HEK293 (cell line): ENCODE results near the gene RAP1GAP.

Experiments used
- CTCF ChIA-PET: fragments of 350-600 bp; formaldehyde crosslinking; extraction: SDS; loops from one replicate; lab custom pipeline; 2021; ENCODE audit warnings: antibody characterized with exemption; lab: Yijun Ruan, JAX
- POLR2A ChIA-PET: fragments of 300-600 bp; formaldehyde crosslinking; extraction: SDS; loops from one replicate; lab custom pipeline; 2020; ENCODE audit warnings: antibody characterized with exemption, inconsistent platforms; lab: Yijun Ruan, JAX
- H3K27ac ChIP-seq: fragments of 200-500 bp; sonication (Bioruptor generic); 2 replicates; pipeline ENCODE4 v1.5.1; 2014; ENCODE audit warnings: low read depth, low read length, control low read depth, inconsistent platforms; ENCODE audit errors: extremely low read depth
- H3K36me3 ChIP-seq, 2 experiments: fragments of 200-500 bp in 1 of 2; sonication (Bioruptor generic) in 1 of 2; 1 replicate in 1 of 2; 2 replicates in 1 of 2; pipeline ENCODE4 v1.5.1; 2014 to 2017; ENCODE audit warnings: inconsistent platforms in 2 of 2, low read length in 2 of 2; ENCODE audit not compliant: control insufficient read depth in 2 of 2, insufficient read depth in 1 of 2
- H3K4me1 ChIP-seq: fragments of 200-500 bp; sonication (Bioruptor generic); 2 replicates; pipeline ENCODE4 v1.5.1; 2014; ENCODE audit warnings: mild to moderate bottlenecking, low read length, inconsistent platforms; ENCODE audit not compliant: control insufficient read depth, insufficient read depth
- H3K4me3 ChIP-seq: 2 replicates; pipeline ENCODE4 v1.5.1; 2011; ENCODE audit warnings: low read depth, mild to moderate bottlenecking, control low read depth, low read length, moderate library complexity
- H3K9me3 ChIP-seq: fragments of 200-500 bp; sonication (Bioruptor generic); 2 replicates; pipeline ENCODE4 v1.5.1; 2014; ENCODE audit warnings: low read depth, low read length, inconsistent platforms; ENCODE audit not compliant: control insufficient read depth, insufficient read depth
- GLIS1 ChIP-seq: fragments of 450-650 bp; formaldehyde crosslinking; IDR thresholded peaks from 2 replicates; pipeline ENCODE4 v1.5.1; 2016; ENCODE audit warnings: missing biosample characterization, missing genetic modification characterization
- HIC1 ChIP-seq: fragments of 450-650 bp; formaldehyde crosslinking; IDR thresholded peaks from 2 replicates; pipeline ENCODE4 v1.5.1; 2016; ENCODE audit warnings: missing biosample characterization, missing genetic modification characterization
- MEIS1 ChIP-seq: sonication (generic); formaldehyde crosslinking; IDR thresholded peaks from 2 replicates; pipeline ENCODE4 v1.8.1; 2022; ENCODE audit warnings: missing genetic modification reagents, mild to moderate bottlenecking, borderline replicate concordance
- OVOL3 ChIP-seq: fragments of 450-650 bp; formaldehyde crosslinking; IDR thresholded peaks from 2 replicates; pipeline ENCODE4 v1.5.1; 2016; ENCODE audit warnings: missing biosample characterization, missing genetic modification characterization
- REPIN1 ChIP-seq: fragments of 450-650 bp; formaldehyde crosslinking; IDR thresholded peaks from 2 replicates; pipeline ENCODE4 v1.5.1; 2017; ENCODE audit warnings: missing biosample characterization, missing genetic modification characterization, low read depth
- SP7 ChIP-seq: fragments of 450-650 bp; formaldehyde crosslinking; IDR thresholded peaks from 2 replicates; pipeline ENCODE4 v1.5.1; 2016; ENCODE audit warnings: missing biosample characterization, missing genetic modification characterization
- ZBTB1 ChIP-seq: fragments of 450-650 bp; formaldehyde crosslinking; IDR thresholded peaks from 2 replicates; pipeline ENCODE4 v1.5.1; 2016; ENCODE audit warnings: missing biosample characterization, missing genetic modification characterization
- ZBTB6 ChIP-seq: fragments of 450-650 bp; formaldehyde crosslinking; IDR thresholded peaks from 2 replicates; pipeline ENCODE4 v1.5.1; 2017; ENCODE audit warnings: missing biosample characterization, missing genetic modification characterization
- ZFHX2 ChIP-seq: fragments of 450-650 bp; formaldehyde crosslinking; conservative IDR thresholded peaks from 2 replicates; pipeline ENCODE4 v1.5.1; 2016; ENCODE audit warnings: missing biosample characterization, missing genetic modification characterization
- ZFP69B ChIP-seq: fragments of 450-650 bp; formaldehyde crosslinking; IDR thresholded peaks from 2 replicates; pipeline ENCODE4 v1.5.1; 2016; ENCODE audit warnings: missing biosample characterization, missing genetic modification characterization
- ZNF10 ChIP-seq: fragments of 450-650 bp; formaldehyde crosslinking; IDR thresholded peaks from 2 replicates; pipeline ENCODE4 v1.5.1; 2017; ENCODE audit warnings: missing biosample characterization, missing genetic modification characterization
- ZNF133 ChIP-seq: fragments of 450-650 bp; formaldehyde crosslinking; IDR thresholded peaks from 2 replicates; pipeline ENCODE4 v1.5.1; 2016; ENCODE audit warnings: missing biosample characterization, missing genetic modification characterization
- ZNF157 ChIP-seq: fragments of 450-650 bp; formaldehyde crosslinking; IDR thresholded peaks from 2 replicates; pipeline ENCODE4 v1.5.1; 2016; ENCODE audit warnings: missing biosample characterization, missing genetic modification characterization
- ZNF19 ChIP-seq: fragments of 450-650 bp; formaldehyde crosslinking; IDR thresholded peaks from 2 replicates; pipeline ENCODE4; 2016; ENCODE audit warnings: missing biosample characterization, missing genetic modification characterization, low read depth
- ZNF266 ChIP-seq: fragments of 450-650 bp; formaldehyde crosslinking; IDR thresholded peaks from 2 replicates; pipeline ENCODE4 v1.5.1; 2016; ENCODE audit warnings: missing biosample characterization, missing genetic modification characterization, low read depth
- ZNF362 ChIP-seq: fragments of 450-650 bp; formaldehyde crosslinking; IDR thresholded peaks from 2 replicates; pipeline ENCODE4 v1.5.1; 2016; ENCODE audit warnings: missing biosample characterization, missing genetic modification characterization
- ZNF366 ChIP-seq: fragments of 450-650 bp; formaldehyde crosslinking; conservative IDR thresholded peaks from 2 replicates; pipeline ENCODE4 v1.5.1; 2016; ENCODE audit warnings: missing biosample characterization, missing genetic modification characterization
- ZNF426 ChIP-seq: fragments of 450-650 bp; formaldehyde crosslinking; IDR thresholded peaks from 2 replicates; pipeline ENCODE4 v1.5.1; 2017; ENCODE audit warnings: missing biosample characterization, missing genetic modification characterization, mild to moderate bottlenecking, inconsistent platforms, moderate library complexity
- ZNF449 ChIP-seq: fragments of 450-650 bp; formaldehyde crosslinking; IDR thresholded peaks from 2 replicates; pipeline ENCODE4 v1.5.1; 2017; ENCODE audit warnings: missing biosample characterization, mild to moderate bottlenecking, missing genetic modification characterization, moderate library complexity
- ZNF514 ChIP-seq: fragments of 450-650 bp; formaldehyde crosslinking; IDR thresholded peaks from 2 replicates; pipeline ENCODE4 v1.5.1; 2016; ENCODE audit warnings: missing biosample characterization, missing genetic modification characterization
- ZNF529 ChIP-seq: fragments of 450-650 bp; formaldehyde crosslinking; IDR thresholded peaks from 2 replicates; pipeline ENCODE4 v1.5.1; 2017; ENCODE audit warnings: missing genetic modification characterization, missing biosample characterization; ENCODE audit not compliant: insufficient replicate concordance
- ZNF548 ChIP-seq: fragments of 450-650 bp; formaldehyde crosslinking; IDR thresholded peaks from 2 replicates; pipeline ENCODE4 v1.5.1; 2016; ENCODE audit warnings: missing biosample characterization, missing genetic modification characterization
- ZNF558 ChIP-seq: fragments of 450-650 bp; formaldehyde crosslinking; IDR thresholded peaks from 2 replicates; pipeline ENCODE4 v1.5.1; 2016; ENCODE audit warnings: missing biosample characterization, missing genetic modification characterization
- ZNF561 ChIP-seq: fragments of 450-650 bp; IDR thresholded peaks from 2 replicates; pipeline ENCODE4 v1.5.1; 2018; ENCODE audit warnings: missing biosample characterization, missing genetic modification characterization, borderline replicate concordance
- ZNF626 ChIP-seq: fragments of 450-650 bp; sonication (Bioruptor Pico); formaldehyde crosslinking; IDR thresholded peaks from 2 replicates; pipeline ENCODE4 v1.5.1; 2018; ENCODE audit warnings: missing biosample characterization, missing genetic modification characterization, inconsistent platforms
- ZSCAN23 ChIP-seq: fragments of 450-650 bp; formaldehyde crosslinking; IDR thresholded peaks from 2 replicates; pipeline ENCODE4 v1.5.1; 2016; ENCODE audit warnings: missing biosample characterization, missing genetic modification characterization
- TF ChIP-seq, protein P1 (sequence below): fragments of 450-650 bp; formaldehyde crosslinking; IDR thresholded peaks from 2 replicates; pipeline ENCODE4 v1.5.1; 2016; ENCODE audit warnings: missing biosample characterization, missing genetic modification characterization
- TF ChIP-seq, protein P2 (sequence below): fragments of 450-650 bp; formaldehyde crosslinking; IDR thresholded peaks from 2 replicates; pipeline ENCODE4 v1.5.1; 2017; ENCODE audit warnings: missing biosample characterization, missing genetic modification characterization

RAP1GAP gene

DNA sequence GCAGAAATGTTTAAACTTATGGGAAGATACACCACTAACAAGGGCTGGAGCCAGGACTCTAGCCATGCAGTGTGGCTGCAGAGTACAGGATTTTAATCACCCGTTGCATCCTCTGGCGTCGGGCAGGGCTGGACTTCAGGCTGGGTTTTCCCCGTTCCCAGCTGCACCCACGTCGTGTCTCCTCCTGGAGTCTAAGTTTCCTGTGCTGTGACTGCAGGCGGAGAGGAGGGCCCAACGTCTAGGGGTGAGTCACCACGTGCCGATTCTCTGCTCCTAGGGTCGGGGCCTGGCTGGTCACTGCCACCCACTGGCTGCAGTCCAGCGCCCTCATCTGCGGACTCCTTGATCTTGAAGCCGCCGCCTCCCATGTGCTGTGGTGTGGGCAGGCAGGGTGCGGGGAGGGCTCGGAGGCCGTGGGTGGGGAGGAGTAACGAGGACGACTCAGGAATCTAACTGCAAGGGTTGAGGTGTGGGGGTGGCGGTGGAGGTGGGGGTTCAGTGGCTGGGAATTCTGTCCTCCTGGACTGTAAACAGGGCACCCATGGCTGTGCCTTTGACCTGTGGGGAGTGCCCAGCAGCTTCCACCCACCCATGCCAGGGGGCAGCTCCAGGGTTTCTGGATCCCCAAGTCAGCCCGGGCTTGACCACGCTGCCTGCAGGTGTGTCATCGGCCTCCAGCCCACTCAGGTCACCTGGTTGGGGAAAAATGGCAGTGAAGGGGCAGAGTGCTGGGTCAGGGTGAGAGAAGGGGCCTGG lies 82.1 kb downstream of the RAP1GAP start:
- Histone ChIP-seq H3K4me3 (no peak overlapping the region), H3K27ac (no peak overlapping the region), H3K9me3 (no peaks in the 10 kb centered on the region), H3K4me1 (no peaks in the 10 kb centered on the region), H3K36me3 (no peaks in the 10 kb centered on the region)
- CTCF ChIA-PET = interaction anchor here (0.5 to 0.6 kb wide), 2 partner anchors 68 to 400 kb away, joined by 3 read pairs; no protein-coding TSS in a partner anchor
- POLR2A ChIA-PET = no interaction called here
- no peak for TF ChIP-seq ZNF548 (tag by site-specific recombination)
- peak; percentile 29; the same call in 1 of the 2 replicates for TF ChIP-seq GLIS1 (tag by site-specific recombination)
- TF ChIP-seq ZBTB6 (tag by site-specific recombination) = no peak
- TF ChIP-seq ZNF10 = no peak
- no peak for TF ChIP-seq ZNF514 (tag by site-specific recombination)
- TF ChIP-seq MEIS1 = no peak
- peak; percentile 77 for TF ChIP-seq SP7 (tag by site-specific recombination)
- TF ChIP-seq ZNF529 (tag by site-specific recombination) = no peak
- no peak for TF ChIP-seq ZNF558 (tag by site-specific recombination)
- no peak for TF ChIP-seq ZNF626
- TF ChIP-seq, protein P1, sequence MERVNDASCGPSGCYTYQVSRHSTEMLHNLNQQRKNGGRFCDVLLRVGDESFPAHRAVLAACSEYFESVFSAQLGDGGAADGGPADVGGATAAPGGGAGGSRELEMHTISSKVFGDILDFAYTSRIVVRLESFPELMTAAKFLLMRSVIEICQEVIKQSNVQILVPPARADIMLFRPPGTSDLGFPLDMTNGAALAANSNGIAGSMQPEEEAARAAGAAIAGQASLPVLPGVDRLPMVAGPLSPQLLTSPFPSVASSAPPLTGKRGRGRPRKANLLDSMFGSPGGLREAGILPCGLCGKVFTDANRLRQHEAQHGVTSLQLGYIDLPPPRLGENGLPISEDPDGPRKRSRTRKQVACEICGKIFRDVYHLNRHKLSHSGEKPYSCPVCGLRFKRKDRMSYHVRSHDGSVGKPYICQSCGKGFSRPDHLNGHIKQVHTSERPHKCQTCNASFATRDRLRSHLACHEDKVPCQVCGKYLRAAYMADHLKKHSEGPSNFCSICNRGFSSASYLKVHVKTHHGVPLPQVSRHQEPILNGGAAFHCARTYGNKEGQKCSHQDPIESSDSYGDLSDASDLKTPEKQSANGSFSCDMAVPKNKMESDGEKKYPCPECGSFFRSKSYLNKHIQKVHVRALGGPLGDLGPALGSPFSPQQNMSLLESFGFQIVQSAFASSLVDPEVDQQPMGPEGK (tag by site-specific recombination) = peak; percentile 54; the same call in 1 of the 2 replicates
- TF ChIP-seq ZNF19 (tag by site-specific recombination) = no peak
- TF ChIP-seq, protein P2, sequence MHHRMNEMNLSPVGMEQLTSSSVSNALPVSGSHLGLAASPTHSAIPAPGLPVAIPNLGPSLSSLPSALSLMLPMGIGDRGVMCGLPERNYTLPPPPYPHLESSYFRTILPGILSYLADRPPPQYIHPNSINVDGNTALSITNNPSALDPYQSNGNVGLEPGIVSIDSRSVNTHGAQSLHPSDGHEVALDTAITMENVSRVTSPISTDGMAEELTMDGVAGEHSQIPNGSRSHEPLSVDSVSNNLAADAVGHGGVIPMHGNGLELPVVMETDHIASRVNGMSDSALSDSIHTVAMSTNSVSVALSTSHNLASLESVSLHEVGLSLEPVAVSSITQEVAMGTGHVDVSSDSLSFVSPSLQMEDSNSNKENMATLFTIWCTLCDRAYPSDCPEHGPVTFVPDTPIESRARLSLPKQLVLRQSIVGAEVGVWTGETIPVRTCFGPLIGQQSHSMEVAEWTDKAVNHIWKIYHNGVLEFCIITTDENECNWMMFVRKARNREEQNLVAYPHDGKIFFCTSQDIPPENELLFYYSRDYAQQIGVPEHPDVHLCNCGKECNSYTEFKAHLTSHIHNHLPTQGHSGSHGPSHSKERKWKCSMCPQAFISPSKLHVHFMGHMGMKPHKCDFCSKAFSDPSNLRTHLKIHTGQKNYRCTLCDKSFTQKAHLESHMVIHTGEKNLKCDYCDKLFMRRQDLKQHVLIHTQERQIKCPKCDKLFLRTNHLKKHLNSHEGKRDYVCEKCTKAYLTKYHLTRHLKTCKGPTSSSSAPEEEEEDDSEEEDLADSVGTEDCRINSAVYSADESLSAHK = no peak
- no peak for TF ChIP-seq ZSCAN23 (tag by site-specific recombination)
- TF ChIP-seq ZNF133 = no peak
- TF ChIP-seq ZNF366 (tag by site-specific recombination) = no peak
- no peak for TF ChIP-seq ZNF362 (tag by site-specific recombination)
- no peak for TF ChIP-seq ZBTB1 (tag by site-specific recombination)
- TF ChIP-seq ZFP69B (tag by site-specific recombination) = peak; percentile 40; the same call in 1 of the 2 replicates
- 0 out of 2 replicates have a peak, but pooled peaks have one; percentile 45 for TF ChIP-seq HIC1 (tag by site-specific recombination)
- no peak for TF ChIP-seq ZNF426 (tag by site-specific recombination)
- TF ChIP-seq ZNF561 (tag by site-specific recombination) = no peak
- no peak for TF ChIP-seq ZNF266
- no peak for TF ChIP-seq REPIN1 (tag by site-specific recombination)
- no peak for TF ChIP-seq ZNF157 (tag by site-specific recombination)
- TF ChIP-seq ZNF449 (tag by site-specific recombination) = no peak
- peak; percentile 98 for TF ChIP-seq ZFHX2
- no peak for TF ChIP-seq OVOL3 (tag by site-specific recombination)
